SK-N-MC (cell line): ENCODE measurements around the gene CTNNA3.

Experiments
- EZH2 ChIP-seq: fragments of 200-600 bp; sonication (generic); IDR thresholded peaks from one replicate; pipeline ENCODE4 v1.6.1; 2017; ENCODE audit warnings: antibody characterized with exemption
- POLR2AphosphoS5 ChIP-seq: IDR thresholded peaks from 2 replicates; pipeline ENCODE4 v1.6.1; 2012; ENCODE audit warnings: mild to moderate bottlenecking, low read depth, low read length, borderline replicate concordance

- no peak for TF ChIP-seq POLR2AphosphoS5
- no peak for TF ChIP-seq EZH2
Measured at GRCh38 chr10:65993451-65993850, 1702.5 kb downstream of the CTNNA3 start.
